Endothelial cell (in vitro differentiated cells): ENCODE measurements around the gene ASIC3. TPM values are rescaled to one million over a fixed set of nuclear protein-coding genes. Genes with fewer than 3 reads are reported as not detected.
A peak's percentile ranks its signal among the peaks of the same experiment; 100 is the strongest.

Source experiments
- DNase-seq: peaks from one replicate; pipeline ENCODE4 v3.0.0; 2021; ENCODE audit warnings: low spot score
- H3K27ac Mint-ChIP-seq: one replicate; pipeline ENCODE4 v1.8.0; 2021; ENCODE audit warnings: mixed read lengths, inconsistent platforms; ENCODE audit not compliant: unreplicated experiment
- H3K27me3 Mint-ChIP-seq: one replicate; pipeline ENCODE4 v1.8.0; 2021; ENCODE audit warnings: mild to moderate bottlenecking, moderate library complexity, mixed read lengths, inconsistent platforms; ENCODE audit not compliant: unreplicated experiment
- H3K36me3 Mint-ChIP-seq: one replicate; pipeline ENCODE4 v1.8.0; 2021; ENCODE audit warnings: mild to moderate bottlenecking, low read depth, mixed read lengths, inconsistent platforms; ENCODE audit not compliant: unreplicated experiment
- H3K4me1 Mint-ChIP-seq: one replicate; pipeline ENCODE4 v1.8.0; 2021; ENCODE audit warnings: mild to moderate bottlenecking, mixed read lengths, inconsistent platforms; ENCODE audit not compliant: unreplicated experiment
- H3K4me3 Mint-ChIP-seq: one replicate; pipeline ENCODE4 v1.8.0; 2021; ENCODE audit warnings: mild to moderate bottlenecking, mixed read lengths, inconsistent platforms; ENCODE audit not compliant: unreplicated experiment
- H3K9me3 Mint-ChIP-seq: one replicate; pipeline ENCODE4 v1.8.0; 2021; ENCODE audit warnings: mixed read lengths, inconsistent platforms; ENCODE audit not compliant: unreplicated experiment
- total RNA-seq: library from RNA; stranded (reverse); fragmentation: NEBNext Ultra II Directional; extraction: Animal tissue kit (Norgen Biotek cat#: 25700); gene quantifications from one replicate; pipeline ENCODE4 v1.2.1, GENCODE V29; 2021; ENCODE audit not compliant: unreplicated experiment
- TF ChIP-seq, protein P1 (sequence below): fragments of 200-600 bp; sonication (generic); IDR thresholded peaks from one replicate; pipeline ENCODE4 v1.5.0; 2021; ENCODE audit warnings: antibody characterized with exemption; ENCODE audit not compliant: unreplicated experiment

The ASIC3 gene
- total RNA-seq, 1 donor from 2014 or later: 3.4 TPM

DNA sequence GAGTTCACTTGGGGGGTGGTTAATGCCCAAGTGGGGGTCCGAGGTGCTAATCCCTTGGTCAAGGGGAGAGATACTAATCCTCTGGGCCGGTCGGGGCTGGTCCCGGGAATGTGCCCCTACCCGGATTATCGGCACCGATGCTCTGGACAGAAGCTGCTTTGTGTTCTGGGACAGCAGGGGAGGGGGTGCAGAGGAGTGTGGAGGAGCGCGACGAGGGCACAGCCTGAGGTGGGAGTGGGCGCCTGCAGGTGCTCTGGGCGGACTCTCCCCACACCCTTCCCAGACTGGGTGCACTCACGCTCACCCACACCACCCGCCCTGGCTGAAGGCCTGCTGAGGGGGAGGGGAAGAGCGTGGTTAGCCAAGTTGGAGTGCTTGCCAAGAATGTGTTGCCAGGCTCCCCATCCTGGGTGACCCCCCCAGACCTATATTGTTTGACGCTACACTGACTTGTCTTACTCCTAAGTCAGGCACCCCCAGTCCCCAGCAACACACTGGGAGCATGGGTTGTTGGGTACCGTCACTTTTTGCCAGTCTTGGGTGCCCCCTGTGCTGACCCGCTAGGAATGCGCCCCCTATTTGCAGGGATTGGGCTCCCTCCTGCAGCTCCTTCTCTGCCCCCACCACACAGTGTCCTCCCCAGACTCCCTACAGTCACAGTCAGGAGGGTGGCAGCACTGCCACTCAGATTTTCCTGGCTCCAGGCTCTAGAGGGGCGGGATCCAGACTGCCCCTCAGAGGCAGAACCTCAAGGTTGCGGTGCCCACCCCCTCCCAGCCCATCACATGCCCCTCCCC lies 12.3 kb downstream of the ASIC3 start:
- Mint-ChIP-seq H3K27me3 (peaks cover 11% of the 10 kb centered on the region), H3K36me3 (peaks cover 8% of the 10 kb centered on the region), H3K9me3 (no peaks in the 10 kb centered on the region), H3K27ac (no peak overlapping the region), H3K4me3 (peak overlapping the region; percentile 88), H3K4me1 (peaks cover 35% of the 10 kb centered on the region)
- no peak for DNase-seq
- TF ChIP-seq, protein P1, sequence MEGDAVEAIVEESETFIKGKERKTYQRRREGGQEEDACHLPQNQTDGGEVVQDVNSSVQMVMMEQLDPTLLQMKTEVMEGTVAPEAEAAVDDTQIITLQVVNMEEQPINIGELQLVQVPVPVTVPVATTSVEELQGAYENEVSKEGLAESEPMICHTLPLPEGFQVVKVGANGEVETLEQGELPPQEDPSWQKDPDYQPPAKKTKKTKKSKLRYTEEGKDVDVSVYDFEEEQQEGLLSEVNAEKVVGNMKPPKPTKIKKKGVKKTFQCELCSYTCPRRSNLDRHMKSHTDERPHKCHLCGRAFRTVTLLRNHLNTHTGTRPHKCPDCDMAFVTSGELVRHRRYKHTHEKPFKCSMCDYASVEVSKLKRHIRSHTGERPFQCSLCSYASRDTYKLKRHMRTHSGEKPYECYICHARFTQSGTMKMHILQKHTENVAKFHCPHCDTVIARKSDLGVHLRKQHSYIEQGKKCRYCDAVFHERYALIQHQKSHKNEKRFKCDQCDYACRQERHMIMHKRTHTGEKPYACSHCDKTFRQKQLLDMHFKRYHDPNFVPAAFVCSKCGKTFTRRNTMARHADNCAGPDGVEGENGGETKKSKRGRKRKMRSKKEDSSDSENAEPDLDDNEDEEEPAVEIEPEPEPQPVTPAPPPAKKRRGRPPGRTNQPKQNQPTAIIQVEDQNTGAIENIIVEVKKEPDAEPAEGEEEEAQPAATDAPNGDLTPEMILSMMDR: no peak

DNA sequence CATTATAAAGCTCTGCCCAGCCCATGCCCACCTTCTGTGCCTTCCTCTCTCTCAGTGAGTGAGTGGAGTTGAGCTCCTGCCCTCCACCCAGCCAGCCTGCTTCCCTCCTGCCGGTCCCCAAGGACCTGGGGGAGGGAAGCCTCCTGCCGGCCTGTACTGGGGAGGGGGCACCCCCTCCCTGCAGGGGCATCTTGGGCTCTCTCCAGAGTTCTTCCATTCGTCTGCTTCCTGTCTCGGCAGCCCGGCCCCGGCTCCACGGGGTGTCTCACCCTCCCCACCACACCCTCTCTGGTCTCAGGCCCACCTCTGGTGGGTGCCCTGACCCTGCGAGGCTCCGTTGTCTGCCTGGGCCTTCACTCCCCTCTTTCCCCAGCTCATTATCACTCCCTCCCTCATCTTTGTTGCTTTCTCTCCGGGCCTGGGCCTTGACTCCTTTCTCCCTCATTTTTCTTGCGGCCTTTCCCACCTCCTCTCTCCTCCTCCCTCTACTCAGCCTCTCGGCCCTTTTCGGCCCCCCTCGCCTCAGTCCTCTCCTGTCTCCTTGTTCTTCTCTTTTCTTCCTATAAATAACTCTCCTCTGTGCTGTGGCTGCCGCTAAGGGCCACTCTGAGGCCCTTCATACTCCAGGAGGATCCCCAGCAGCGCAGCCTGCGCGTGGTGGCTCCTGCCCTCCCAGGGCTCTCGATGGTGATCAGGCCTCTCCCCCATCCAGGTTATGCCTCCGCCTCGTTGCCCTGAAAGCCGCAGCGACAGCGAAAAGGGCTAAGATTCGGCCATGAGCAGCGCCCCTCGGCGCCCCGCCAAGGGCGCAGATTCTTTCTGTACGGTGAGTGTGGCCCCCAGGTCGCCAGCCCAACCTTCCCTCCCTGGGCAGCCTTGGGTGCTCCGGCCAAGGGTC lies 13.1 kb downstream of the ASIC3 start:
- peaks cover 11% of the 10 kb centered on the region for H3K27me3 Mint-ChIP-seq
- peaks cover 8% of the 10 kb centered on the region for H3K36me3 Mint-ChIP-seq
- H3K9me3 Mint-ChIP-seq: no peaks in the 10 kb centered on the region
- H3K4me3 Mint-ChIP-seq: peak overlapping the region; percentile 85
- TF ChIP-seq, protein P1: no peak
- no peak for DNase-seq
- no peak overlapping the region for H3K27ac Mint-ChIP-seq
- peaks cover 30% of the 10 kb centered on the region for H3K4me1 Mint-ChIP-seq

- Mint-ChIP-seq H3K4me1 (peaks cover 25% of the 10 kb centered on the region), H3K36me3 (peaks cover 8% of the 10 kb centered on the region), H3K4me3 (peak overlapping the region; percentile 85), H3K27me3 (peaks cover 10% of the 10 kb centered on the region), H3K9me3 (no peaks in the 10 kb centered on the region), H3K27ac (no peak overlapping the region)
- no peak for DNase-seq
- TF ChIP-seq, protein P1: no peak
Measured at GRCh38 chr7:151062111-151062398, 13.7 kb downstream of the ASIC3 start.

- TF ChIP-seq, protein P1: no peak
- Mint-ChIP-seq H3K27me3 (peaks cover 5% of the 10 kb centered on the region), H3K27ac (no peak overlapping the region), H3K36me3 (peaks cover 12% of the 10 kb centered on the region), H3K4me3 (no peak overlapping the region), H3K9me3 (no peaks in the 10 kb centered on the region), H3K4me1 (peaks cover 20% of the 10 kb centered on the region)
- DNase-seq: peak; percentile 67
Measured at GRCh38 chr7:151062399-151063211, 14.3 kb downstream of the ASIC3 start.
